ENCODE results near the gene CABLES1.

CABLES1 gene

GRCh38 chr18:23135550-23136325, 453 bp downstream of the CABLES1 start:
- no peaks in the 10 kb centered on the region for H4K20me1 ChIP-seq (ENCODE audit: insufficient read depth, low read length)
- H2AFZ ChIP-seq (ENCODE audit: low read depth, low read length): peak overlapping the region; percentile 69
- DNase-seq: peak; percentile 26
- H3K4me3 ChIP-seq (ENCODE audit: low read depth in 1 of 2, low read length in 2 of 2): peak overlapping the region; percentile 45 to 68; a peak in 3 of 4 replicates
- no peaks in the 10 kb centered on the region for H3K36me3 ChIP-seq (ENCODE audit: insufficient read depth, low read length)
- peak; percentile 59 for ATAC-seq (ENCODE audit: insufficient read depth, low read depth)
- peak overlapping the region; percentile 79 for H3K4me2 ChIP-seq (ENCODE audit: insufficient read depth, low read length)
- peaks cover 9% of the 10 kb centered on the region for H3K4me1 ChIP-seq (ENCODE audit: insufficient read depth, low read length)
- H3K27ac ChIP-seq (ENCODE audit: low read length): no peak overlapping the region
- peak overlapping the region; percentile 65 for H3K9ac ChIP-seq (ENCODE audit: low read depth, low read length)
- H3K27me3 ChIP-seq (ENCODE audit: insufficient read depth, low read length, poor library complexity): peaks cover 20% of the 10 kb centered on the region
- H3K79me2 ChIP-seq (ENCODE audit: insufficient read depth, low read length): no peaks in the 10 kb centered on the region
- TF ChIP-seq EZH2 (IDR thresholded peaks at IDR 0.05; ENCODE audit: borderline replicate concordance, low read depth, low read length, severe bottlenecking): no peak
- no peak for TF ChIP-seq CTCF (IDR thresholded peaks at IDR 0.05; ENCODE audit: borderline replicate concordance, extremely low read depth, low read length, poor library complexity, severe bottlenecking)
- no peaks in the 10 kb centered on the region for H3K9me3 ChIP-seq (ENCODE audit: insufficient read depth, low read length, severe bottlenecking)

- Histone ChIP-seq H3K9ac (ENCODE audit: low read depth, low read length) (no peak overlapping the region), H3K27me3 (ENCODE audit: insufficient read depth, low read length, poor library complexity) (peaks cover 20% of the 10 kb centered on the region), H3K36me3 (ENCODE audit: insufficient read depth, low read length) (no peaks in the 10 kb centered on the region), H4K20me1 (ENCODE audit: insufficient read depth, low read length) (no peaks in the 10 kb centered on the region), H3K4me3 (ENCODE audit: low read depth in 1 of 2, low read length in 2 of 2) (no peak overlapping the region), H2AFZ (ENCODE audit: low read depth, low read length) (no peak overlapping the region), H3K4me2 (ENCODE audit: insufficient read depth, low read length) (peak overlapping the region; percentile 26; the same call in 1 of the 2 replicates), H3K9me3 (ENCODE audit: insufficient read depth, low read length, severe bottlenecking) (no peaks in the 10 kb centered on the region), H3K4me1 (ENCODE audit: insufficient read depth, low read length) (peaks cover 11% of the 10 kb centered on the region), H3K79me2 (ENCODE audit: insufficient read depth, low read length) (no peaks in the 10 kb centered on the region), H3K27ac (ENCODE audit: low read length) (no peak overlapping the region)
- TF ChIP-seq CTCF (IDR thresholded peaks at IDR 0.05; ENCODE audit: borderline replicate concordance, extremely low read depth, low read length, poor library complexity, severe bottlenecking): no peak
- TF ChIP-seq EZH2 (IDR thresholded peaks at IDR 0.05; ENCODE audit: borderline replicate concordance, low read depth, low read length, severe bottlenecking): no peak
- DNase-seq (no peak), ATAC-seq (ENCODE audit: insufficient read depth, low read depth) (no peak)
Measured at GRCh38 chr18:23136326-23137096, 1.2 kb downstream of the CABLES1 start.

GRCh38 chr18:23137097-23137635, 1.9 kb downstream of the CABLES1 start:
- Histone ChIP-seq H3K9me3 (ENCODE audit: insufficient read depth, low read length, severe bottlenecking) (no peaks in the 10 kb centered on the region), H3K27me3 (ENCODE audit: insufficient read depth, low read length, poor library complexity) (peaks cover 20% of the 10 kb centered on the region), H3K4me3 (ENCODE audit: low read depth in 1 of 2, low read length in 2 of 2) (no peak overlapping the region), H3K36me3 (ENCODE audit: insufficient read depth, low read length) (no peaks in the 10 kb centered on the region), H3K79me2 (ENCODE audit: insufficient read depth, low read length) (no peaks in the 10 kb centered on the region), H3K4me1 (ENCODE audit: insufficient read depth, low read length) (peaks cover 14% of the 10 kb centered on the region), H4K20me1 (ENCODE audit: insufficient read depth, low read length) (no peaks in the 10 kb centered on the region), H2AFZ (ENCODE audit: low read depth, low read length) (no peak overlapping the region), H3K4me2 (ENCODE audit: insufficient read depth, low read length) (peak overlapping the region; percentile 26; the same call in 1 of the 2 replicates), H3K9ac (ENCODE audit: low read depth, low read length) (no peak overlapping the region), H3K27ac (ENCODE audit: low read length) (no peak overlapping the region)
- ATAC-seq (ENCODE audit: insufficient read depth, low read depth): no peak
- no peak for TF ChIP-seq EZH2 (IDR thresholded peaks at IDR 0.05; ENCODE audit: borderline replicate concordance, low read depth, low read length, severe bottlenecking)
- TF ChIP-seq CTCF (IDR thresholded peaks at IDR 0.05; ENCODE audit: borderline replicate concordance, extremely low read depth, low read length, poor library complexity, severe bottlenecking): no peak
- DNase-seq: no peak
